Heart left ventricle (tissue), 16 donors: ENCODE data around the gene CYP46A1. TPM values are rescaled to one million over a fixed set of nuclear protein-coding genes. Genes with fewer than 3 reads are reported as not detected.

Experiments
- ATAC-seq, 4 donors: fragments of 200-7000 bp; cut with Tn5 transposase; one replicate each; pipeline ENCODE4 v1.9.1; 2020 to 2022; ENCODE audit warnings: moderate library complexity in 4 of 4, mild to moderate bottlenecking in 3 of 4, moderate number of reproducible peaks in 1 of 4
- DNase-seq, 5 donors: peaks; one replicate each; pipeline ENCODE4 v3.0.0-alpha.2; 2020
- H3K27ac ChIP-seq, 12 donors: fragments of 200-600 bp; sonication (generic) in 4 of 12; one replicate each; pipeline versions ENCODE4 v1.5.0 to v1.8.0; 2016 to 2022; ENCODE audit warnings: mild to moderate bottlenecking in 2 of 12
- H3K27me3 ChIP-seq, 9 donors: fragments of 200-600 bp; sonication (generic) in 2 of 9; one replicate each; pipeline versions ENCODE4 v1.5.1 to v1.8.0; 2016 to 2022; ENCODE audit warnings: mild to moderate bottlenecking in 3 of 9
- H3K36me3 ChIP-seq, 9 donors: fragments of 200-600 bp; sonication (generic) in 2 of 9; one replicate each; pipeline versions ENCODE4 v1.5.0 to v1.8.0; 2018 to 2022; ENCODE audit warnings: mild to moderate bottlenecking in 2 of 9
- H3K4me1 ChIP-seq, 12 donors: fragments of 200-600 bp; sonication (generic) in 4 of 12; one replicate each; pipeline versions ENCODE4 v1.5.0 to v1.8.0; 2016 to 2022; ENCODE audit warnings: mild to moderate bottlenecking in 3 of 12
- H3K4me3 ChIP-seq, 12 donors: fragments of 200-600 bp; sonication (generic) in 4 of 12; one replicate each; pipeline versions ENCODE4 v1.5.0 to v1.8.0; 2017 to 2022; ENCODE audit warnings: mild to moderate bottlenecking in 9 of 12, moderate library complexity in 4 of 12
- H3K9me3 ChIP-seq, 12 donors: fragments of 200-600 bp; sonication (generic) in 4 of 12; one replicate each; pipeline versions ENCODE4 v1.5.0 to v1.8.0; 2016 to 2022; ENCODE audit warnings: mild to moderate bottlenecking in 1 of 12
- CTCF ChIP-seq, 12 donors: fragments of 200-600 bp; sonication (generic) in 4 of 12; IDR thresholded peaks; one replicate each; pipeline versions ENCODE4 v1.5.0 to v1.8.0; 2018 to 2022; ENCODE audit warnings: antibody characterized with exemption in 12 of 12, mild to moderate bottlenecking in 5 of 12
- POLR2A ChIP-seq, 2 donors: fragments of 450-650 bp; IDR thresholded peaks; one replicate each; pipeline ENCODE4 v1.6.1; 2017; ENCODE audit warnings: antibody characterized with exemption in 2 of 2, mild to moderate bottlenecking in 2 of 2, moderate library complexity in 2 of 2
- WGBS, 4 donors: extraction: QIAGEN DNeasy Blood & Tissue Kit in 2 of 4; methylation state at CpG; one replicate each; pipeline versions ENCODE4 v1.1.5 to v1.1.7; 2013 to 2018; 5-methylcytosine and 5-hydroxymethylcytosine counted together
- intact Hi-C, 10 donors: fragments of 100-400 bp; cut with DNase I; formaldehyde crosslinking; loops; one replicate each; pipeline versions ENCODE4 v1.11.1 to v1.14.2; 2022
- polyA plus RNA-seq, 2 donors: library from polyadenylated mRNA; stranded (reverse); fragments of 200-250 nt; gene quantifications; one replicate each; pipeline ENCODE4 v1.2.3, GENCODE V29; 2013
- total RNA-seq, 9 donors: library from RNA; depleted of rRNA in 2 of 9; stranded (reverse); fragments of >200 nt in 2 of 9; fragmentation: NEBNext Ultra II Directional in 3 of 9; extraction: Animal tissue kit (Norgen Biotek cat#: 25700) in 3 of 9; gene quantifications; one replicate each; pipeline versions ENCODE4 v1.1.0 to v1.2.4, GENCODE V29; 2016 to 2023
- donor health status: ischemic (EF 13 %, LVEDD 7.1; RV severe dilation, severe dysfunction).
- donor health status: healthy with polysubstance abuse.
- donor health status: DM: no; HTN: yes; CAD: no.
- donor health status: DM: no; HTN: no; CAD: no.
- donor health status: ischemic (EF 25% LVEDD 6.9; RV normal size, moderate dysfunction).
- donor health status: ischemic (EF 25% LVEDD 5.7; RV mildly dilated, moderate dysfunction).
- donor health status: healthy.
- donor health status: DM: yes; HTN: yes; CAD: no.
- donor health status: ischemic (EF 35%, LVEDD 5.7; RV mildly dilated, moderate dysfunction).
- donor health status: nonischemic (EF 11% LVEDD 7.7; RV severe dilation, severe dysfunction).
- donor health status: DM: yes; HTN: yes; CAD: no.
- donor health status: PGD.
- donor health status: ischemic (EF 29% LVEDD 5.4; RV normal size, mild dysfunction).
- donor health status: nonischemic (EF 23%, LVEDD 6.1; RV moderate dilation, normal function).

Gene CYP46A1
- total and polyA plus RNA-seq, 11 donors, result 1.5 to 8.0 (median 3.4) TPM

- no peak for TF ChIP-seq POLR2A (IDR thresholded peaks at IDR 0.05)
- no peak for TF ChIP-seq CTCF (IDR thresholded peaks at IDR 0.05)
- H3K36me3 ChIP-seq, result no peaks in the 10 kb centered on the region
- H3K27me3 ChIP-seq, result peaks cover 0 to 3% (median 0%) of the 10 kb centered on the region in 9 donors
- H3K27ac ChIP-seq, result no peak overlapping the region
- no peak overlapping the region for H3K4me3 ChIP-seq
- no peak for ATAC-seq
- intact Hi-C loops, result no loop called here
- DNase-seq, result peak in 2 of 5 donors; percentile 11 to 30
- no peaks in the 10 kb centered on the region for H3K4me1 ChIP-seq
- 89 to 91% (median 91%) methylated on average over 7 to 12 of the region's 12 CpGs for WGBS, 4 donors
- no peaks in the 10 kb centered on the region for H3K9me3 ChIP-seq
Measured at GRCh38 chr14:99721792-99722516, 37.9 kb downstream of the CYP46A1 start.

GRCh38 chr14:99722741-99723140 is 38.6 kb downstream of the CYP46A1 start:
- WGBS, 4 donors, result 92 to 96% (median 93%) methylated on average over 9 of the region's 9 CpGs
- Histone ChIP-seq H3K4me3 (no peak overlapping the region), H3K27ac (no peak overlapping the region), H3K9me3 (no peaks in the 10 kb centered on the region), H3K27me3 (peaks cover 0 to 3% (median 0%) of the 10 kb centered on the region in 9 donors), H3K4me1 (no peaks in the 10 kb centered on the region), H3K36me3 (no peaks in the 10 kb centered on the region)
- intact Hi-C loops, result no loop called here
- no peak for DNase-seq
- ATAC-seq, result no peak
- TF ChIP-seq CTCF (IDR thresholded peaks at IDR 0.05) (no peak), POLR2A (IDR thresholded peaks at IDR 0.05) (no peak)

- TF ChIP-seq CTCF (IDR thresholded peaks at IDR 0.05) (no peak), POLR2A (IDR thresholded peaks at IDR 0.05) (no peak)
- 64 to 73% (median 66%) methylated on average over 4 to 5 of the region's 5 CpGs for WGBS, 4 donors
- Histone ChIP-seq H3K27me3 (peaks cover 0 to 3% (median 0%) of the 10 kb centered on the region in 9 donors), H3K4me3 (no peak overlapping the region), H3K27ac (no peak overlapping the region), H3K9me3 (no peaks in the 10 kb centered on the region), H3K36me3 (no peaks in the 10 kb centered on the region), H3K4me1 (no peaks in the 10 kb centered on the region)
- ATAC-seq (no peak), DNase-seq (peak in 1 of 5 donors; percentile 37)
- intact Hi-C loops, result no loop called here
Measured at GRCh38 chr14:99724196-99724891, 40.2 kb downstream of the CYP46A1 start.
